22Rv1 (cell line): ENCODE results near the gene FCGR3B.
"Not testable (repeated sequence)": the region's sequence is repeated elsewhere in the genome, so short reads cannot be mapped to it uniquely, and the experiment has no call there.

ENCODE experiments used
- H3K27ac ChIP-seq: fragments of 450-650 bp; 2 replicates; pipeline ENCODE4 v1.5.1; 2017

Gene FCGR3B

GRCh38 chr1:161616417-161616816, 14.6 kb downstream of the FCGR3B start:
- not testable (repeated sequence) for H3K27ac ChIP-seq

GRCh38 chr1:161613142-161613514, 17.8 kb downstream of the FCGR3B start:
- H3K27ac ChIP-seq: not testable (repeated sequence)

GRCh38 chr1:161612322-161613141, 18.4 kb downstream of the FCGR3B start:
- H3K27ac ChIP-seq: 0 out of 2 replicates have a peak overlapping the region, but pooled peaks have one; percentile 20

- H3K27ac ChIP-seq: peak overlapping the region; percentile 39
These were observed 19.1 kb downstream of the FCGR3B start for GRCh38 chr1:161611866-161612321.

GRCh38 chr1:161610198-161610597, 20.8 kb downstream of the FCGR3B start:
- not testable (repeated sequence) for H3K27ac ChIP-seq

GRCh38 chr1:161606541-161607336, 24.2 kb downstream of the FCGR3B start:
- not testable (repeated sequence) for H3K27ac ChIP-seq

GRCh38 chr1:161605762-161606540, 25.0 kb downstream of the FCGR3B start:
- H3K27ac ChIP-seq: not testable (repeated sequence)

- H3K27ac ChIP-seq: not testable (repeated sequence)
These were observed 26.0 kb downstream of the FCGR3B start for GRCh38 chr1:161605024-161605423.

- H3K27ac ChIP-seq: not testable (repeated sequence)
These were observed 33.9 kb downstream of the FCGR3B start for GRCh38 chr1:161597077-161597476.

GRCh38 chr1:161595583-161595982, 35.4 kb downstream of the FCGR3B start:
- not testable (repeated sequence) for H3K27ac ChIP-seq

GRCh38 chr1:161595173-161595572, 35.8 kb downstream of the FCGR3B start:
- H3K27ac ChIP-seq: not testable (repeated sequence)

GRCh38 chr1:161594269-161594984, 36.5 kb downstream of the FCGR3B start:
- H3K27ac ChIP-seq: not testable (repeated sequence)

- H3K27ac ChIP-seq: not testable (repeated sequence)
These were observed 37.8 kb downstream of the FCGR3B start for GRCh38 chr1:161593092-161593755.

- not testable (repeated sequence) for H3K27ac ChIP-seq
These were observed 38.4 kb downstream of the FCGR3B start for GRCh38 chr1:161592586-161592985.

GRCh38 chr1:161589920-161590319, 41.1 kb downstream of the FCGR3B start:
- not testable (repeated sequence) for H3K27ac ChIP-seq

- not testable (repeated sequence) for H3K27ac ChIP-seq
These were observed 41.6 kb downstream of the FCGR3B start for GRCh38 chr1:161589365-161589764.

GRCh38 chr1:161588596-161588995, 42.4 kb downstream of the FCGR3B start:
- not testable (repeated sequence) for H3K27ac ChIP-seq

- H3K27ac ChIP-seq: not testable (repeated sequence)
These were observed 48.1 kb downstream of the FCGR3B start for GRCh38 chr1:161582882-161583281.

GRCh38 chr1:161580879-161581537, 50.0 kb downstream of the FCGR3B start:
- H3K27ac ChIP-seq: not testable (repeated sequence)

- H3K27ac ChIP-seq: not testable (repeated sequence)
These were observed 51.0 kb downstream of the FCGR3B start for GRCh38 chr1:161579856-161580507.
